ENCODE data around the gene ELFN1.

ELFN1 gene

DNA sequence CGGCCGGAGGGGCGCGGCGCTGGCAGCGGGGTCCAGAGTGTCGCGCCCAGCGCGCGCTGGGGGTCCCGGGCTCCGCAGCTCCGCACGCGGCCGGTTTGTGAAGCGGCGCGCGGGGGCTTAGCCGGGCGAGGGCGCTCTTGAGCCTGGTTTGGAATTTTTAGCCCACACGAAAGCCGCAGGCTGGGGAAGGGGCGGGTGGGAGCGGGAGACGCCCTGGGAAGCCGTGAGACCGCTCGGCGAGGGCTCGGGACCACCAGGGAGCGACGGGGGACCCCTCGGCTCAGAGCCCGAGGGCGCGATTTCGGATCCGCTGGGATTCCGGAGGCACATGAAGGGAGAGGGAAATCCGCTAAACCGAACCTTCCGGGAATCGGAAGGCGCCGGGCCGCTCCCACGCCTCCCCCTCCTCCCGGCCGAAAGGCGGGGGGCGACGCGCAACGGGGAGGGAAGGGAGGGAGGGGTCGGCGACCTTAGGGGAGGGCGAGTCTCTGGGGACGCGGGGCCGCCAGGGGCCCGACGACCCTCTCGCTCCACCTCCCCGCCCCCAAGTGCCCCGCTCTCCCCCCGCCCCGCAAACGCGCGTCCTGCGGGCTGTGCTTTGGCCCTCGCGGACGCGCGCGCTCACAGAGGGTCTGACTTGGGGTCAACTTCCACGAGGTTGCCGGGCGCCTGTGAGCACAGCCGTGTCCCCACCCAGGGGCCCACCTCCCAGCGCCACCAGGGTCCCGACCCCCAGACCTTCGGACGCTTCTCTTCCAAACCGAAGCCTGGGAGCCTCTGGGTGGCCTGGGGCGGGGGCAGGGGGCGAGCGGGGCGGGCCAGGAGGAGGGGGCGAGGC, 5.1 kb upstream of the ELFN1 start:
- no peak overlapping the region for H3K27ac ChIP-seq (ENCODE audit: low read depth, low read length)
- peak overlapping the region; percentile 67; the same call in 1 of the 2 replicates for H3K4me3 ChIP-seq (ENCODE audit: low read depth, low read length)
- H3K36me3 ChIP-seq (ENCODE audit: control insufficient read depth, insufficient read depth, low read length): no peaks in the 10 kb centered on the region
- no peak overlapping the region for H3K9ac ChIP-seq (ENCODE audit: low read depth, low read length)
- H3K4me1 ChIP-seq (ENCODE audit: control insufficient read depth, insufficient read depth, low read length): peaks cover 11% of the 10 kb centered on the region; the same call in 1 of the 2 replicates
- H3K9me3 ChIP-seq (ENCODE audit: control insufficient read depth, insufficient read depth, low read length): no peaks in the 10 kb centered on the region
- peaks cover 75% of the 10 kb centered on the region for H3K27me3 ChIP-seq (ENCODE audit: control insufficient read depth, insufficient read depth, low read length)

DNA sequence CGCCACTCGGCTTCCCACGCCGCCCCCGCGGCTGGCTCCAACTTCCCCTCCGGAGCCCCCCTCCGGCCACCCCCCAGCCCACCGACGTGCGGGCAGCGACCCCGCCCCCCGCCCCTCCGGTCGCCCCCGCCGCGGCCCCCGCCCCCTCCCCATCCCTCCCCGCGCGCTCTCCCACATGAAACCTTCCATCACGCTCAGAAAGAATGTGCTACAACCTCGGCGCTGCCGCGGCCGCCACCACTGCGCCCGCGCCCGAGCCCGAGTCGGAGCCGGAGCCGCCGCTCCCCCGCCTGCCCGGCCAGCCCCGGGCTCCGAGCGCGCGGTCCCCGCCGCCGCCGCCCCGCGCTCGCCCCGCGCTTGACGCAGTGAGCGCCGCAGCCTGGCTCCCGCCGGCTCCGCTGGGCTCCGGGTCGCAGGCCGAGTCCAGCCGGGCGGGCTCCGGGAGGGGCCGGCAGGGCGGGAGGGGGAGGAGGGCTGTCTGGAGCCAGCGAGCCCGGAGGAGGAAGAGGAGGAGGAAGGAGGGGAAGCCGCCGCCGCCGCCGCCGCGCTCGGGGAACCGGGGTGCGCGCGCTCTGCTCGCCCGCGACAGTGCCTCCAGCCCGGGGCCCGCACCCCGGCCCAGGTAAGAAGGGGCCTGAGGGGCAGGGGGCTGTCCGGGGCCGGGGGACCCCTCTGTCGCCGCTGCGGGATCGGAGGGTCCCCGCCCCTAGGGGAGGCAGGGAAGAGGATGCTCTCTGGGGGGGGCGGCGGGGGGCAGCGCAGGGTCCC, 4.3 kb upstream of the ELFN1 start:
- no peak overlapping the region for H3K27ac ChIP-seq (ENCODE audit: low read depth, low read length)
- H3K9me3 ChIP-seq (ENCODE audit: control insufficient read depth, insufficient read depth, low read length): no peaks in the 10 kb centered on the region
- no peaks in the 10 kb centered on the region for H3K36me3 ChIP-seq (ENCODE audit: control insufficient read depth, insufficient read depth, low read length)
- H3K9ac ChIP-seq (ENCODE audit: low read depth, low read length): no peak overlapping the region
- H3K27me3 ChIP-seq (ENCODE audit: control insufficient read depth, insufficient read depth, low read length): peaks cover 80% of the 10 kb centered on the region
- peak overlapping the region; percentile 55; the same call in 1 of the 2 replicates for H3K4me3 ChIP-seq (ENCODE audit: low read depth, low read length)
- H3K4me1 ChIP-seq (ENCODE audit: control insufficient read depth, insufficient read depth, low read length): peaks cover 11% of the 10 kb centered on the region; the same call in 1 of the 2 replicates

DNA sequence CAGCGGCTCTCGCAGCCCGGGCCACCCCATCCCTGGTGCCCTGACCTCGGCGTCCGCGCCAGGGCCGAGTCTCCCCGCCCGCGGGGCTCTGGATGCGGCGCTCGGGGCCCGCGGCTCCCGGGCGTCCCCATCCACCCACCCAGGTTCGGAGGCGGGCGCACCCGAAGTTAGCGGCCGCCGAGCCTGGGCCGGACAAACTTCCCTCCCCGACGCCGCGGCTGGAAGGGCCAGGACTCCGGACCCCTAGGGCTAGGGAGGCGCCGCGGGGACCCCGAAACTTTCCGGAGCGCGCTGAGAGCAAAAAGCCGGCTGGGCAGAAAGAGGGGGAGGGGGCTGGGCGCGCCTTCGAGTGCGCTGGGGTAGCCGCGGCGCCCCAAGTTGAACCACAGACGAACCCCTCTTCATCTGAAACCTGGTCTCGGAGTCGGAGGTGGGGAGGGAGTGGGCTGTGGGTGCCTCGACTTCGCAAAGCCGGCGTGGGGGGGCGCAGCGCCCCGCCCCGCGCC, 3.7 kb upstream of the ELFN1 start:
- Histone ChIP-seq H3K4me3 (ENCODE audit: low read depth, low read length) (peak overlapping the region; percentile 55; the same call in 1 of the 2 replicates), H3K9me3 (ENCODE audit: control insufficient read depth, insufficient read depth, low read length) (no peaks in the 10 kb centered on the region), H3K36me3 (ENCODE audit: control insufficient read depth, insufficient read depth, low read length) (no peaks in the 10 kb centered on the region), H3K4me1 (ENCODE audit: control insufficient read depth, insufficient read depth, low read length) (peaks cover 11% of the 10 kb centered on the region; the same call in 1 of the 2 replicates), H3K9ac (ENCODE audit: low read depth, low read length) (no peak overlapping the region), H3K27ac (ENCODE audit: low read depth, low read length) (no peak overlapping the region), H3K27me3 (ENCODE audit: control insufficient read depth, insufficient read depth, low read length) (peaks cover 87% of the 10 kb centered on the region)

DNA sequence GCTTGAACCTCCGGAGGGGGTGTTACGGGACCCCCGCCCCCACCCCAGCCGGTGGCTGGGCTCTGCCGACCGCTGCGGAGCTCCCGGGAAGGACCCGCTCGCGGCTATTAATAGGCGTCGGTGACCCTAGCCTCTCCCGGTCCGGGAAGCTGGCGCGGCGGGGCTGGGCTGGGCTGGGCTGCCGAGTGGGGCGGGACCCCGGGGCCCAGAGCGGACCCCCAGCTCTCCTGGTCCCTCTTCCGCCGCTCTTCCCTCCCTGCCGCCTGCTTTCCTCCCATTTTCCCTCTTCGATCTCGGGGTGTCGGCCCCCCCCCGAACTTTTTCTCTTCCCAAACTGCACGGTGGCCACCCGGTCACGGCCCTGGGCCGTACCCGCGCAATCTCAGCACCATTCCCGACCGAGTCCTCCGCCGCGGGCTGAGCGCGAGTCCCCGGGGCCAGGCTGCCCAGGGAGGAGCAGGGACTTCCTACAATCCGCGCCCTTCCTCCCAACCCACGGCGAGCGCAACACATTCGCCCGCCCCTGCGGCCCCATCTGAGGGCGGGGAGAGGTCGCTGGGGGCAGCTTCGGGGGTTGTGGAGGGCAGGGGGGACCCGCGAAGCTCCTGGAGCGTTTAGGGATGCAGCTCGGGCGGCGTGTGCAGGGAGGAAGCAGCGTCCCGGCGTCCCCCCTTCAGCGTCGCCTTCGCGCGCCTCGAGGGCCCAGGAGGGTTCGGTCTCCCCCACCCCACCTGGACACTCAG, 3.1 kb upstream of the ELFN1 start:
- H3K4me3 ChIP-seq (ENCODE audit: low read depth, low read length): peak overlapping the region; percentile 55
- no peaks in the 10 kb centered on the region for H3K9me3 ChIP-seq (ENCODE audit: control insufficient read depth, insufficient read depth, low read length)
- H3K9ac ChIP-seq (ENCODE audit: low read depth, low read length): no peak overlapping the region
- peaks cover 11% of the 10 kb centered on the region; the same call in 1 of the 2 replicates for H3K4me1 ChIP-seq (ENCODE audit: control insufficient read depth, insufficient read depth, low read length)
- no peaks in the 10 kb centered on the region for H3K36me3 ChIP-seq (ENCODE audit: control insufficient read depth, insufficient read depth, low read length)
- no peak overlapping the region for H3K27ac ChIP-seq (ENCODE audit: low read depth, low read length)
- peaks cover 92% of the 10 kb centered on the region for H3K27me3 ChIP-seq (ENCODE audit: control insufficient read depth, insufficient read depth, low read length)

DNA sequence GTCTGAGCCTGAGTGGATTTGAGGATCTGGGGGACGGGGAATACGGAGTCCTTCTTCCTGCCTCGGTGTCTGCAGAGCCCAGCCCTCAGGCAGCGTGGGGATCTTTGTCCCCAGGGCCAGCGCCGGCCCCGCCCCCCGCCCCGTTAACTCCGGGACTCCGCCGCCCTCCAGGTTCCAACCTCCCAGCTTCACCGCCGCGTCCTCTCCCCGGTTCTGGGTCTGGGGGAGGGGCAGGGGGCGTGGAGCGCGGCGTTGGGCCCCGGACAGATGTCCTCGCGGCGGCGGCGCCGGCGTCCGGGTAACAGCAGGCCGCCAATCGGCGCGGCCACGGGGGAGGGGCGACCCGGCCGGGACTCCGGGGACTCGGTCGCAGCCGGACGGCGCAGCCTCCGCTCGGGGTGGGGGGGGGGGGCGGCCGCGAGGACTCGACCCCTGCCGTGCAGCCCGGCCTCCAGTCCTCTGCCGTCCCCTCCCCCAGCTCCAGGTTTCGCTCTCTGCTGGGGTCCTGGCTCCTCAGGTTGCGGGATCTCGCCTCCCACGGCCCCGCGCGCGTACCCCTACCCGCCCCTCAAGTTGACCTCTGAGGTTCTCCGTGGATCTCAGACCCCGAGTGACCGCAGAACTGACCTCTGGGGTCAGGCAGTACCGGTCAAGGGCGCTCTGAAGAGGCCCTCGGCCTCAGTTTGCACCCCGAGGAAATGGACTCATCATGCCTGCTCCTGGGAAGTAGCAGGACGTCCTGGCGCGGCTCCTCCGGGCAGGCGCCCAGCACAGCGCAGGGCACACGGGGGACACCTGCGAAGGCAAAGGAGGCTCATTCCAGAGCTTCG, 2.3 kb upstream of the ELFN1 start:
- Histone ChIP-seq H3K4me1 (ENCODE audit: control insufficient read depth, insufficient read depth, low read length) (peaks cover 11% of the 10 kb centered on the region; the same call in 1 of the 2 replicates), H3K4me3 (ENCODE audit: low read depth, low read length) (peak overlapping the region; percentile 55), H3K27ac (ENCODE audit: low read depth, low read length) (no peak overlapping the region), H3K36me3 (ENCODE audit: control insufficient read depth, insufficient read depth, low read length) (no peaks in the 10 kb centered on the region), H3K9me3 (ENCODE audit: control insufficient read depth, insufficient read depth, low read length) (no peaks in the 10 kb centered on the region), H3K9ac (ENCODE audit: low read depth, low read length) (no peak overlapping the region), H3K27me3 (ENCODE audit: control insufficient read depth, insufficient read depth, low read length) (peaks cover 88% of the 10 kb centered on the region)

DNA sequence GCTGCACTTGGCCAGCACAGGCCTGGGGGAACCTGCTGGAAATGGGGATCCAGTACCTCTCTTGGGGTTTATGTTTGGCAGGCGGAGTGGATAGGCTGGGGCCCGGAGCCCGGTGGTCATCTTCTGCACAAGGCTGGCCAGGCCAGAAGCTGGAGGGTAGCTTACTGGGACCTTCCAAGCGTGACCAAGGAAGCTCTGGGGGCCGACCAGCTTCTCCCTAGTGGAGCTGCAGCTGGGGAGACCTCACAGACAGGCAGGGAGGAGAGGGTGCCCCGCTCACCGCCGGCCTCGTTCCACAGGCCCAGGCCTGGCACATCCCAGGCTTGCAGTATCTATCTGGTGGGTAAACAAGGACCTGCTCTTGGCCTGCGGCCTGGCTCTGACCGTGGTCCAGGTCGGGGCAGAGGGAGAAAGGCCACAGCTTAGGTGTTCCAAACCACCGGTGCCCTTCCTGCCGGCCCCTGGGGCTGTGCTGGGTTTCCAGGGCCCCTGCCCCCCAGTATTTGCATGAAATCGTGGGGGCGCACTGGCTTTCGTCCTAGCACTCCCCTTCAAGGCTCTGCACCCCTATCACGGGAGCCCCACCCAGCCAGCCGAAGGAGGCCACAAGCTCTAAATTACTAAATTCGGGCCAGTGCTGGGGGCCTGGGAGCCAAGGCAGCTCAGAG, 1.5 kb upstream of the ELFN1 start:
- H3K9me3 ChIP-seq (ENCODE audit: control insufficient read depth, insufficient read depth, low read length): no peaks in the 10 kb centered on the region
- peaks cover 11% of the 10 kb centered on the region; the same call in 1 of the 2 replicates for H3K4me1 ChIP-seq (ENCODE audit: control insufficient read depth, insufficient read depth, low read length)
- no peak overlapping the region for H3K9ac ChIP-seq (ENCODE audit: low read depth, low read length)
- peak overlapping the region; percentile 35; the same call in 1 of the 2 replicates for H3K4me3 ChIP-seq (ENCODE audit: low read depth, low read length)
- peaks cover 81% of the 10 kb centered on the region for H3K27me3 ChIP-seq (ENCODE audit: control insufficient read depth, insufficient read depth, low read length)
- no peaks in the 10 kb centered on the region for H3K36me3 ChIP-seq (ENCODE audit: control insufficient read depth, insufficient read depth, low read length)
- no peak overlapping the region for H3K27ac ChIP-seq (ENCODE audit: low read depth, low read length)

DNA sequence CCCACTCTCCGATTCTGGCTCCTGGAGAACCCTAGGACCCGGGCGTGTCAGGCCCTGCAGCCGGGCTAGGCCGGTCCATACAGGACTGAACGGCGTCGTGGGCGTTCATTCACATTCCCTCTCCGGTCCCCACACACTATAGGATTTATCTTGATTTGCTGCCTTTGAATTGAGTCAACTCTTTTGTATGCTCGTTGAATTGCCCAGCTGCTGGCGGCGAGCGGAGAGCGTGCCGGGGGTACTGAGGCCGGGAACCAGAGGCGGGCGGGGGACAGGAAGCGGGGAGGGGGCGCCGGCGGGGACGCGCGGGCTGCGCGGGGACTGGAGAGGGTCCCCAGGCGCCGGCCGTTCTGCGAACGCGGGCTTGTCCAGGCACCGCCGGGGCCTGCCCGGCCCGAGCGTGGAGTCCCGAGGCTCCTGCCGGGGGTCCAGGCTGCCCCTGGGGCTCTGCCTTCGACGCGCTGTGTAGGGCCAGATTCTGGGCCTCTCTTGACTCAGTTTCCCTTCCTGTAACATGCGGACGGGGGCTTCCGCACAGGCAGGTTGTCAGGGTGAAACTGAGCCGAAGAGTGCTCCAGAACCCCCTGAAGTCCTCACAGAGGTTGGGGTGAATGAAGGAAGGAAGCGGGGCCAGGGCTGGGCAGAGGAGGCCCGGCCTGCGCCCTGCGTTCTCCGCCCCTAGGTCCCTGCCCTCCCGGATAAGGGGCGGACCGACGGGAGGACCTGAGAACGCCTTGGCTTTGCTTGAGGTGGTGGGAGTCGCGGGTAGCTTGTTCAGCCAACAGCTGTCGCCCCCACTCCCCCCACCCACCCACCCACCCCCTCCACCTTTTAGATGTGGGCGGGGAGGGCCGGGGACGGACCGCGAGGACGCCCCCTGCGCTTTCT, 769 bp upstream of the ELFN1 start:
- H3K4me1 ChIP-seq (ENCODE audit: control insufficient read depth, insufficient read depth, low read length): peaks cover 8% of the 10 kb centered on the region; the same call in 1 of the 2 replicates
- H3K36me3 ChIP-seq (ENCODE audit: control insufficient read depth, insufficient read depth, low read length): no peaks in the 10 kb centered on the region
- H3K27ac ChIP-seq (ENCODE audit: low read depth, low read length): no peak overlapping the region
- peaks cover 73% of the 10 kb centered on the region for H3K27me3 ChIP-seq (ENCODE audit: control insufficient read depth, insufficient read depth, low read length)
- H3K9me3 ChIP-seq (ENCODE audit: control insufficient read depth, insufficient read depth, low read length): no peaks in the 10 kb centered on the region
- H3K4me3 ChIP-seq (ENCODE audit: low read depth, low read length): peak overlapping the region; percentile 68
- H3K9ac ChIP-seq (ENCODE audit: low read depth, low read length): no peak overlapping the region

DNA sequence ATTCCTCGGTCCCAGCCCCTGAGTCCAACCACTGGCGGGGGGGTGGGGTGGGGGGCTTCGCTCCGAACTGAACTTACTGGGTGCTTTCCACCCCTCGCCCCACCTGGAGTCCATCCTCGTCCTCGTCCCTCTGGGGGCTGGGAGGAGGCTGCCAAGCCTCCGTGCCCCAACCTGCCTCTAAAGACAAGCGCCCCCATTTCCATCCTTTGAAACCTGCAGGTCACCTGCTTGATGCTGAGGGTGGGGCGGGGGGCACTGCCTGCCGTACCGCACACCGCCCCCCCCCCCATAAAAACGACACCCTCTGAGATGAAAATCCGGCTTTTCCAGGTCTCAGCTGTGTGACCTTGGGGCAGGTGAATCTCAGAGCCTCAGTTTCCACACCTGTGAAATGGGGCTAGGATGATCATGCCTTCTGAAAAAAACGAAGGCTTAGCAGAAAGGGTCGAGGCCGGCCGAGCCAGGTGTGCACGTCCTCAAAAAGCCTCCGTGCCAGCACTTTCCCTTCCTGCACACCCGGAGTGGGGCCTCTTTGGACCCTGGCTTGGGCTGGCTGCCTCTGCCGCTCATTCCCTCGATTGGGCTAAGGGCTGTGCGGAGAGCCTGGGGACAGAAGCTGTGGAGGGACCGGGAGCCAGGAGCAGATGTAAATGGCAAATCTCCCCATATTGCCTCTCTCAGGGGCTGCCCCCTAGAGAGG, 967 bp downstream of the ELFN1 start:
- Histone ChIP-seq H3K4me1 (ENCODE audit: control insufficient read depth, insufficient read depth, low read length) (peaks cover 8% of the 10 kb centered on the region; the same call in 1 of the 2 replicates), H3K27ac (ENCODE audit: low read depth, low read length) (no peak overlapping the region), H3K9ac (ENCODE audit: low read depth, low read length) (no peak overlapping the region), H3K27me3 (ENCODE audit: control insufficient read depth, insufficient read depth, low read length) (peaks cover 59% of the 10 kb centered on the region), H3K36me3 (ENCODE audit: control insufficient read depth, insufficient read depth, low read length) (no peaks in the 10 kb centered on the region), H3K4me3 (ENCODE audit: low read depth, low read length) (peak overlapping the region; percentile 68; the same call in 1 of the 2 replicates), H3K9me3 (ENCODE audit: control insufficient read depth, insufficient read depth, low read length) (no peaks in the 10 kb centered on the region)
